GM20000 (cell line): ENCODE data around the gene RPL9.
A peak's percentile ranks its signal among the peaks of the same experiment; 100 is the strongest.
"Not testable (repeated sequence)": the region's sequence is repeated elsewhere in the genome, so short reads cannot be mapped to it uniquely, and the experiment has no call there.

ENCODE experiments used
- DNase-seq: peaks from one replicate; pipeline ENCODE4 v3.0.0; 2012; ENCODE audit warnings: low spot score
- CTCF ChIP-seq: IDR thresholded peaks from 2 replicates; pipeline ENCODE4 v1.5.1; 2012; ENCODE audit warnings: mild to moderate bottlenecking, control low read depth; ENCODE audit errors: extremely low read depth, missing control alignments

The RPL9 gene

GRCh38 chr4:39476187-39476895 lies 17.6 kb upstream of the RPL9 start:
- no peak for TF ChIP-seq CTCF
- no peak for DNase-seq

GRCh38 chr4:39472396-39472795 lies 13.7 kb upstream of the RPL9 start:
- DNase-seq = no peak
- TF ChIP-seq CTCF = no peak

- DNase-seq = no peak
- TF ChIP-seq CTCF = no peak
Observed at GRCh38 chr4:39470402-39470801, 11.7 kb upstream of the RPL9 start.

- peak; percentile 72 for TF ChIP-seq CTCF
- peak; percentile 69 for DNase-seq
Observed at GRCh38 chr4:39469429-39470077, 10.8 kb upstream of the RPL9 start.

GRCh38 chr4:39467464-39467863 lies 8.7 kb upstream of the RPL9 start:
- DNase-seq = no peak
- TF ChIP-seq CTCF = no peak

- TF ChIP-seq CTCF = no peak
Observed at GRCh38 chr4:39466747-39467146, 8.0 kb upstream of the RPL9 start.

GRCh38 chr4:39464886-39465501 lies 6.3 kb upstream of the RPL9 start:
- no peak for DNase-seq
- no peak for TF ChIP-seq CTCF

More at GRCh38 chr4:39466747-39467146, 8.0 kb upstream of the RPL9 start:
- DNase-seq = no peak

- not testable (repeated sequence) for DNase-seq
Observed at GRCh38 chr4:39458161-39458504, 589 bp downstream of the RPL9 start.
